ENCODE data around the gene TMEM123. TPM values are rescaled to one million over a fixed set of nuclear protein-coding genes. Genes with fewer than 3 reads are reported as not detected.

TMEM123 gene
- total and polyA plus RNA-seq, 2 donors (not counting 3 experiments of a cell fraction or from before 2014, with no cell fraction given), result 201 to 257 TPM

GRCh38 chr11:102386136-102386734, 66.3 kb downstream of the TMEM123 start:
- H3K4me2 ChIP-seq (ENCODE audit: insufficient read depth, low read length), result no peak overlapping the region
- POLR2A ChIA-PET, result no interaction called here
- H3K9ac ChIP-seq (replicated peaks; ENCODE audit: extremely low read depth, insufficient read depth, low read length), result no peak overlapping the region
- intact Hi-C loops (cut with micrococcal nuclease) (no loop called here), dilution Hi-C loops (cut with MboI; ENCODE audit: extremely low pct_ligation_motif_present, low sequenced_read_pairs) (no loop called here)
- no peak overlapping the region for H2AFZ ChIP-seq (ENCODE audit: low read depth, low read length)
- CTCF ChIA-PET, result interaction anchor here (1.4 kb wide), 1 partner anchor 19 kb away, joined by 3 read pairs; no protein-coding TSS in a partner anchor
- H4K20me1 ChIP-seq (replicated peaks; ENCODE audit: control insufficient read depth, extremely low read depth, insufficient read depth, low read length), result no peaks in the 10 kb centered on the region
- FAIRE-seq, result no peak
- DNase-seq (ENCODE audit: low read depth, low spot score), result peak; percentile 24
- H3K27me3 ChIP-seq (ENCODE audit: control insufficient read depth in 2 of 2, insufficient read depth in 2 of 2, low read length in 2 of 2), result no peaks in the 10 kb centered on the region
- H3K4me3 ChIP-seq (replicated peaks in 1 of 3; ENCODE audit: insufficient read depth in 1 of 3, low read depth in 1 of 3, low read length in 3 of 3), result no peak overlapping the region
- H3K9me1 ChIP-seq (replicated peaks; ENCODE audit: control insufficient read depth, extremely low read depth, insufficient read depth, low read length), result no peaks in the 10 kb centered on the region
- H3K4me1 ChIP-seq (ENCODE audit: control insufficient read depth, extremely low read depth, insufficient read depth, low read length), result peaks cover 41% of the 10 kb centered on the region
- no peak overlapping the region for H3K27ac ChIP-seq (ENCODE audit: insufficient read depth, low read depth, low read length)
- TF ChIP-seq MAX (IDR thresholded peaks at IDR 0.05; ENCODE audit: insufficient read depth, insufficient read length) (no peak), MYC (IDR thresholded peaks at IDR 0.05; ENCODE audit: low read depth, low read length) (no peak), EZH2 (IDR thresholded peaks at IDR 0.05; ENCODE audit: borderline replicate concordance, low read depth, low read length, severe bottlenecking) (no peak)
- BruUV-seq (replicated peaks), result no TSS peak
- H3K36me3 ChIP-seq (ENCODE audit: control insufficient read depth in 2 of 2, extremely low read depth in 1 of 2, insufficient read depth in 2 of 2, low read length in 2 of 2), result peaks cover 9 to 12% of the 10 kb centered on the region in 2 experiments
- H3K79me2 ChIP-seq (ENCODE audit: control insufficient read depth, insufficient read depth, low read length), result peaks cover 3% of the 10 kb centered on the region
- no peaks in the 10 kb centered on the region for H3K9me3 ChIP-seq (replicated peaks; ENCODE audit: control insufficient read depth, insufficient read depth, low read length)

GRCh38 chr11:102385085-102386007, 67.2 kb downstream of the TMEM123 start:
- ChIA-PET POLR2A (no interaction called here), CTCF (interaction anchor here (0.9 to 1.6 kb wide), 7 partner anchors 8 to 281 kb away, joined by 3 to 4 read pairs (median 3); no protein-coding TSS in a partner anchor)

More at GRCh38 chr11:102385085-102386007, 67.2 kb downstream of the TMEM123 start:
- H2AFZ ChIP-seq (ENCODE audit: low read depth, low read length), result no peak overlapping the region
- no TSS peak for BruUV-seq (replicated peaks)
- no peak for TF ChIP-seq POLR2A (IDR thresholded peaks at IDR 0.05; ENCODE audit: low read depth, low read length)
- no peak for TF ChIP-seq EZH2 (IDR thresholded peaks at IDR 0.05; ENCODE audit: borderline replicate concordance, low read depth, low read length, severe bottlenecking)
- TF ChIP-seq MYC (IDR thresholded peaks at IDR 0.05; ENCODE audit: low read depth, low read length), result no peak
- TF ChIP-seq CTCF (IDR thresholded peaks at IDR 0.05; ENCODE audit: extremely low read depth in 1 of 2, insufficient read depth in 1 of 2, low read depth in 1 of 2, low read length in 2 of 2), result no peak
- no peak for TF ChIP-seq POLR2AphosphoS5 (IDR thresholded peaks at IDR 0.05; ENCODE audit: insufficient read depth, low read depth, low read length)
- TF ChIP-seq JUN (IDR thresholded peaks at IDR 0.05; ENCODE audit: borderline replicate concordance, insufficient read depth, insufficient read length, low read depth), result no peak
- no peak for TF ChIP-seq FOS (IDR thresholded peaks at IDR 0.05; ENCODE audit: borderline replicate concordance, insufficient read depth, low read length)
- no peak for TF ChIP-seq GATA2 (IDR thresholded peaks at IDR 0.05; ENCODE audit: insufficient read depth, insufficient read length, low read depth, low read length)
- TF ChIP-seq MAX (IDR thresholded peaks at IDR 0.05; ENCODE audit: insufficient read depth, insufficient read length), result no peak
- intact Hi-C loops (cut with micrococcal nuclease) (loop anchor here (2.0 kb wide), 1 partner anchor 39 kb away; the partner anchor contains the start of gene BIRC2), dilution Hi-C loops (cut with MboI; ENCODE audit: extremely low pct_ligation_motif_present, low sequenced_read_pairs) (no loop called here)
- no peaks in the 10 kb centered on the region for H3K9me3 ChIP-seq (replicated peaks; ENCODE audit: control insufficient read depth, insufficient read depth, low read length)
- H3K4me1 ChIP-seq (ENCODE audit: control insufficient read depth, extremely low read depth, insufficient read depth, low read length), result peaks cover 41% of the 10 kb centered on the region
- peaks cover 8% of the 10 kb centered on the region in 2 experiments for H3K36me3 ChIP-seq (ENCODE audit: control insufficient read depth in 2 of 2, extremely low read depth in 1 of 2, insufficient read depth in 2 of 2, low read length in 2 of 2)
- no peak overlapping the region for H3K4me3 ChIP-seq (replicated peaks in 1 of 3; ENCODE audit: insufficient read depth in 1 of 3, low read depth in 1 of 3, low read length in 3 of 3)
- no peaks in the 10 kb centered on the region for H4K20me1 ChIP-seq (replicated peaks; ENCODE audit: control insufficient read depth, extremely low read depth, insufficient read depth, low read length)
- H3K27ac ChIP-seq (ENCODE audit: insufficient read depth, low read depth, low read length), result peak overlapping the region; percentile 40
- no peaks in the 10 kb centered on the region for H3K27me3 ChIP-seq (ENCODE audit: control insufficient read depth in 2 of 2, insufficient read depth in 2 of 2, low read length in 2 of 2)
- H3K9me1 ChIP-seq (replicated peaks; ENCODE audit: control insufficient read depth, extremely low read depth, insufficient read depth, low read length), result no peaks in the 10 kb centered on the region
- peak; percentile 59 for FAIRE-seq
- peak; percentile 34 for DNase-seq (ENCODE audit: low read depth, low spot score)
- no peak overlapping the region for H3K4me2 ChIP-seq (ENCODE audit: insufficient read depth, low read length)
- no peak overlapping the region for H3K9ac ChIP-seq (replicated peaks; ENCODE audit: extremely low read depth, insufficient read depth, low read length)
- peaks cover 1% of the 10 kb centered on the region for H3K79me2 ChIP-seq (ENCODE audit: control insufficient read depth, insufficient read depth, low read length)
